ENCODE measurements around the gene CPNE7.

- TF ChIP-seq POLR2A (IDR thresholded peaks at IDR 0.05) (no peak), CTCF (IDR thresholded peaks at IDR 0.05) (no peak), EP300 (IDR thresholded peaks at IDR 0.05) (no peak)
Measured at GRCh38 chr16:89546781-89547180, 28.8 kb upstream of the CPNE7 start.
